Stomach (tissue), 9 donors: ENCODE data around the gene RNU6-1. TPM values are rescaled to one million over a fixed set of nuclear protein-coding genes. Genes with fewer than 3 reads are reported as not detected.

Source experiments
- DNase-seq, 2 donors: peaks; one replicate each; pipeline versions ENCODE4 v3.0.0 to v3.0.0-alpha.2; 2013 to 2019
- H3K27ac ChIP-seq, 5 donors: fragments of 200-600 bp in 4 of 5; sonication (generic) in 4 of 5; one replicate each; pipeline ENCODE4 v1.5.1; 2013 to 2019; ENCODE audit warnings: mild to moderate bottlenecking in 1 of 5, moderate library complexity in 1 of 5
- H3K27me3 ChIP-seq, 3 donors: fragments of 200-600 bp; sonication (generic); one replicate each; pipeline ENCODE4 v1.5.1; 2017 to 2019; ENCODE audit warnings: mixed run types in 1 of 3
- H3K36me3 ChIP-seq, 4 donors: fragments of 200-600 bp; sonication (generic); 1 replicate in 3 of 4; 2 replicates in 1 of 4; pipeline ENCODE4 v1.5.1; 2016 to 2019
- H3K4me1 ChIP-seq, 4 donors: fragments of 200-600 bp; sonication (generic); one replicate each; pipeline ENCODE4 v1.5.1; 2016 to 2019
- H3K4me3 ChIP-seq, 4 donors: fragments of 200-600 bp; sonication (generic) in 3 of 4; one replicate each; pipeline ENCODE4 v1.5.1; 2016 to 2019; ENCODE audit warnings: mild to moderate bottlenecking in 1 of 4
- H3K9me3 ChIP-seq, 4 donors: fragments of 200-600 bp; sonication (generic); one replicate each; pipeline ENCODE4 v1.5.1; 2016 to 2019
- CTCF ChIP-seq, 7 experiments: fragments of 450-650 bp in 4 of 7; fragments of 200-600 bp in 3 of 7; sonication (generic) in 3 of 7; IDR thresholded peaks; one replicate each; pipeline ENCODE4 v1.5.1; 2016 to 2019; ENCODE audit warnings: antibody characterized with exemption in 7 of 7, control low read depth in 2 of 7, mild to moderate bottlenecking in 1 of 7
- EP300 ChIP-seq: sonication (generic); formaldehyde crosslinking; IDR thresholded peaks from one replicate; pipeline ENCODE4 v1.6.1; 2017; ENCODE audit warnings: antibody characterized with exemption
- POLR2A ChIP-seq, 4 donors: fragments of 450-650 bp; IDR thresholded peaks; one replicate each; pipeline ENCODE4 v1.6.1; 2016; ENCODE audit warnings: antibody characterized with exemption in 4 of 4, control low read depth in 2 of 4, mild to moderate bottlenecking in 1 of 4, moderate library complexity in 1 of 4
- POLR2AphosphoS5 ChIP-seq, 3 donors: sonication (generic); formaldehyde crosslinking; IDR thresholded peaks; one replicate each; pipeline ENCODE4 v1.6.1; 2016; ENCODE audit warnings: antibody characterized with exemption in 3 of 3
- WGBS, 5 donors: extraction: QIAGEN DNeasy Blood & Tissue Kit in 3 of 5; methylation state at CpG; one replicate each; pipeline versions ENCODE4 v1.1.5 to v1.1.7; 2013 to 2018; 5-methylcytosine and 5-hydroxymethylcytosine counted together
- intact Hi-C: fragments of 100-400 bp; cut with DNase I; formaldehyde crosslinking; loops from one replicate; pipeline ENCODE4 v1.15.1; 2023; ENCODE audit warnings: low total_unique reads
- polyA plus RNA-seq, 3 donors: library from polyadenylated mRNA; stranded (reverse); fragments of 200-250 nt; gene quantifications; one replicate each; pipeline ENCODE4 v1.2.3, GENCODE V29; 2013
- total RNA-seq, 5 donors: library from RNA; depleted of rRNA; stranded (reverse); fragments of >200 nt; gene quantifications; one replicate each; pipeline versions ENCODE4 v1.1.0 to v1.2.3, GENCODE V29; 2014 to 2016
- donor health status: healthy with polysubstance abuse.
- donor health status: Bipolar disorder and iron deficiency.
- donor health status: healthy.

Gene RNU6-1
- total and polyA plus RNA-seq, 8 donors, result not detected

GRCh38 chr15:67803299-67803698 is 36.5 kb downstream of the RNU6-1 start:
- intact Hi-C loops, result no loop called here
- Histone ChIP-seq H3K27me3 (no peaks in the 10 kb centered on the region), H3K4me3 (no peak overlapping the region), H3K27ac (no peak overlapping the region), H3K36me3 (peaks cover 3 to 47% (median 25%) of the 10 kb centered on the region in 4 donors), H3K9me3 (no peaks in the 10 kb centered on the region), H3K4me1 (no peaks in the 10 kb centered on the region)
- no peak for DNase-seq
- 80 to 91% (median 87%) methylated on average over 3 of the region's 3 CpGs for WGBS, 5 donors
- TF ChIP-seq POLR2A (IDR thresholded peaks at IDR 0.05) (no peak), EP300 (no peak), CTCF (IDR thresholded peaks at IDR 0.05) (no peak), POLR2AphosphoS5 (IDR thresholded peaks at IDR 0.05) (no peak)

- peaks cover 0 to 45% (median 21%) of the 10 kb centered on the region in 4 donors for H3K36me3 ChIP-seq
- intact Hi-C loops, result no loop called here
- H3K4me3 ChIP-seq, result no peak overlapping the region
- no peak for TF ChIP-seq EP300
- TF ChIP-seq CTCF (IDR thresholded peaks at IDR 0.05), result no peak
- no peak for TF ChIP-seq POLR2A (IDR thresholded peaks at IDR 0.05)
- no peak for TF ChIP-seq POLR2AphosphoS5 (IDR thresholded peaks at IDR 0.05)
- H3K4me1 ChIP-seq, result no peaks in the 10 kb centered on the region
- H3K9me3 ChIP-seq, result no peaks in the 10 kb centered on the region
- H3K27me3 ChIP-seq, result no peaks in the 10 kb centered on the region
- H3K27ac ChIP-seq, result no peak overlapping the region
- WGBS, 5 donors, result 83 to 86% (median 85%) methylated on average over 17 to 19 of the region's 19 CpGs
- no peak for DNase-seq
These were observed 37.6 kb downstream of the RNU6-1 start for GRCh38 chr15:67801926-67802914.

DNA sequence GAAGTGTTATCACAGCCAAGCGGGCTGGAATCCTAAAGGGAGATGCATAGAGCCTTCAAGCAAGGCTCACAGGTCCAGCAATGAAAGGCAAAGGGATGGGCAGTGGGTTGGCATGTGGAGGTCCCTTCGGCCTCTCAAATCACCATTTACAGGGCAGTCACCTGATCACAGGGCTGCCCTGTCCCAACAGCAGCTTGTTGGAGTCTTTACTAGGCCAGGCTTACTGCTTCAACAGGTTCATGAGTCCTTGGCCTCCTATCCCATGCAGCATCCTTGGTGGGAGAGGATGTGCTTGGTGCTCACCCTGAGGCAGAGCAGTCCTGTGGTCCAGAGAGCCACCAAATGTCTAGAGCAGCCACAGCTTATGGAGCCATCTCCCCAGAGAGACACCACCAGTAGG is 38.7 kb downstream of the RNU6-1 start:
- Histone ChIP-seq H3K36me3 (peaks cover 0 to 37% (median 10%) of the 10 kb centered on the region in 4 donors), H3K4me1 (no peaks in the 10 kb centered on the region), H3K9me3 (no peaks in the 10 kb centered on the region), H3K27ac (no peak overlapping the region), H3K27me3 (no peaks in the 10 kb centered on the region), H3K4me3 (no peak overlapping the region)
- DNase-seq, result no peak
- TF ChIP-seq POLR2A (IDR thresholded peaks at IDR 0.05) (no peak), CTCF (IDR thresholded peaks at IDR 0.05) (no peak), POLR2AphosphoS5 (IDR thresholded peaks at IDR 0.05) (no peak), EP300 (no peak)
- intact Hi-C loops, result no loop called here
- 85 to 100% (median 95%) methylated on average over 1 to 2 of the region's 2 CpGs for WGBS, 5 donors

GRCh38 chr15:67799801-67800205 is 40.0 kb downstream of the RNU6-1 start:
- no peak for TF ChIP-seq CTCF (IDR thresholded peaks at IDR 0.05)
- TF ChIP-seq POLR2A (IDR thresholded peaks at IDR 0.05), result no peak
- no peak for TF ChIP-seq POLR2AphosphoS5 (IDR thresholded peaks at IDR 0.05)
- no peak for TF ChIP-seq EP300
- H3K4me3 ChIP-seq, result no peak overlapping the region
- 73 to 89% (median 81%) methylated on average over 6 of the region's 6 CpGs for WGBS, 5 donors
- peaks cover 0 to 34% (median 10%) of the 10 kb centered on the region in 4 donors for H3K36me3 ChIP-seq
- DNase-seq, result no peak
- intact Hi-C loops, result no loop called here
- no peak overlapping the region for H3K27ac ChIP-seq
- no peaks in the 10 kb centered on the region for H3K4me1 ChIP-seq
- H3K9me3 ChIP-seq, result peaks cover 0 to 9% (median 6%) of the 10 kb centered on the region in 4 donors
- H3K27me3 ChIP-seq, result no peaks in the 10 kb centered on the region
